ENCODE data around the gene LSS. TPM values are rescaled to one million over a fixed set of nuclear protein-coding genes. Genes with fewer than 3 reads are reported as not detected.

LSS gene
- total RNA-seq (10 to 100 TPM; 60.2 to 85.2 TPM), polyA plus RNA-seq (10 to 100 TPM in 1 of 2 donors, 1 to 10 TPM in 1; 9.3 to 52.0 TPM)
- long read RNA-seq, donor 1, full-length matches to known transcripts, result 10 of 106 reads
- long read RNA-seq, donor 1, partial matches to known transcripts, result 55 of 106 reads
- long read RNA-seq, donor 1, other reads (novel, unspliced or antisense), result 41 of 106 reads
- long read RNA-seq, donor 2, full-length matches to known transcripts, result 16 of 54 reads
- long read RNA-seq, donor 2, partial matches to known transcripts, result 19 of 54 reads
- long read RNA-seq, donor 2, other reads (novel, unspliced or antisense), result 19 of 54 reads

DNA sequence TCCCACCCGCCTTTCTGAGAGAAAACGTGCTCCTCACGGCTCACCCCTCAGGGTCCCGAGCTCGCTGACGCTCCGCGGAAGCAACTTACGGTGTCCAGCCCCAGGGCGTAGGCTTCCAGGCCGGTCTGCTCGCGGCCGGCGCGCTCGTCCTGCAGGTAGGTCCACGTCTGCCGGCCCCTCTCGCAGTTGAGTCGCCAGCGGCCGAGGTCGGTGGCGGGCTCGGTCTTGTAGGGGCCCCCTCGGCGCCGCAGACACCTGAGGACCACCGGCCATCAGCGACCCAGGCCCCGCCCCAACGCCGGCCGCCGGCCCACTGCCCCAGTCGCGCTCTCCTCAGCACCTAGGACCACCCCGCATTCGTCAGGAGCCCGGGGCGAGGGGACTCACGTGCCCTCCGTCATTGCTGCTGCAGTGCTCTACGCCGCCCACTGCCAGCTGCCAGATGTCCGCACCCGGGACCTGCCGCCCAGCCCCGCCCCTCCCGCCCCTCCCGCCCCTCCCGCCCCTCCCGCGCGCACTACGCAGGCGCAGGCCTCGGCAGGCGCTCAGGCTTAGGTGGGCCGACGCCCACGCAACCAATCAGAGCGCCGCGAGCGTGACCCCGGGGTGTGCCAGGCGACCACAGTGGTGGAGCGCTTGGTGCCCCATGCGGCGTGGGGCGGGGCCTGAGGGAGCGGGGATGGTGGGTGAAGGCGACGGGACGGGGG, at the start of gene LSS:
Gene LSS (minus strand): TSS at position 430 of the 707 bp plus-strand sequence. CDS start 29 bp downstream, at position 401.
- WGBS, 2 donors, result 0% methylated on average over 51 to 77 of the region's 77 CpGs
- peak within 1 kb of the TSS; percentile 69 to 95 for H3K4me3 ChIP-seq (ENCODE audit: low read length in 2 of 2)

DNA sequence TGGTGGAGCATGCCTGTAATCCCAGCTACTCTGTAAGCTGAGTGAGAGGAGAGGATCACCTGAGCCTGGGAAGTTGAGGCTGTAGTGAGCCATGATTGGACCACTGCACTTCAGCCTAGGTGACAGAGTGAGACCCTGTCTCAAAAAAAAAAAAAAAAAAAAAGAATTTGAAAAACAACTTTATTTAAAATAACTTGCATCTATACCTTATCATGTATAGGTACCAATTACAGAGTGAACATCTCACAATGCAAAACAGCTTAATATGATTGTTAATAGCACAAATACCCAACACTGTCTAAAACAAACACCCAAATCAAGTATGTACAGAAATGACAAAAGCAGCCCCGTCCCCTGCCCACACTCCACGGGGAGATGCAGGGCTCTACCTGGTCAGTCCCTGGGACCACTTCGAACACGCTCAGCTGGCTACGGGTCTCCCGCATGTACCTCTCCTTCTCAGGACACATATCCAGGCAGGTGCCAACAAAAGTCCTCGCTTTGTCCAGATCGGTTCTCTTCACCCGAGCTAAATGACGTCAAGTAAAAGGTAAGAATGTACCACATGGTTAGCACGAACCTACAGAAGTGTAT, 46.3 kb upstream of the LSS start:
- WGBS, 2 donors, result 90 to 92% methylated on average over 11 of the region's 11 CpGs
- H3K27me3 ChIP-seq (ENCODE audit: control insufficient read depth in 1 of 2, insufficient read depth in 2 of 2, low read length in 1 of 2), result no peaks in the 10 kb centered on the region
- intact Hi-C loops (cut with DNase I), result no loop called here
- H3K27ac ChIP-seq (ENCODE audit: low read depth in 1 of 2, low read length in 2 of 2), result no peak overlapping the region
- H3K9me3 ChIP-seq (ENCODE audit: control insufficient read depth, low read length), result no peaks in the 10 kb centered on the region
- H3K4me3 ChIP-seq (ENCODE audit: low read length in 2 of 2), result no peak overlapping the region
- H3K36me3 ChIP-seq (ENCODE audit: control insufficient read depth in 1 of 2, insufficient read depth in 2 of 2, low read length in 1 of 2), result peaks cover 0 to 26% of the 10 kb centered on the region in 2 donors
- no peak for DNase-seq
- ATAC-seq (ENCODE audit: low FRiP score), result no peak
- no peaks in the 10 kb centered on the region for H3K4me1 ChIP-seq (ENCODE audit: control insufficient read depth in 1 of 2, insufficient read depth in 2 of 2, low read length in 2 of 2)

More for the DNA sequence above, at the start of gene LSS:
- Histone ChIP-seq H3K4me1 (ENCODE audit: control insufficient read depth in 1 of 2, insufficient read depth in 2 of 2, low read length in 2 of 2) (peaks cover 0 to 3% of the 10 kb centered on the region in 2 donors), H3K36me3 (ENCODE audit: control insufficient read depth in 1 of 2, insufficient read depth in 2 of 2, low read length in 1 of 2) (peaks cover 0 to 2% of the 10 kb centered on the region in 2 donors), H3K27ac (ENCODE audit: low read depth in 1 of 2, low read length in 2 of 2) (peak within 1 kb of the TSS; percentile 20 to 76), H3K9me3 (ENCODE audit: control insufficient read depth, low read length) (no peaks in the 10 kb centered on the region), H3K27me3 (ENCODE audit: control insufficient read depth in 1 of 2, insufficient read depth in 2 of 2, low read length in 1 of 2) (no peaks in the 10 kb centered on the region)
- DNase-seq, result peak; percentile 99 to 100
- intact Hi-C loops (cut with DNase I), result loop anchor here in 1 of 2 donors (5.0 kb wide), 3 partner anchors 59 to 256 kb away; partner anchors contain the start of genes C21orf58, MCM3AP, PCNT and YBEY
- peak; percentile 96 for ATAC-seq (ENCODE audit: low FRiP score)

GRCh38 chr21:46273341-46273740, 44.8 kb upstream of the LSS start:
- 95% methylated on average over 14 of the region's 14 CpGs for WGBS, 2 donors
- peaks cover 0 to 26% of the 10 kb centered on the region in 2 donors for H3K36me3 ChIP-seq (ENCODE audit: control insufficient read depth in 1 of 2, insufficient read depth in 2 of 2, low read length in 1 of 2)
- no peaks in the 10 kb centered on the region for H3K9me3 ChIP-seq (ENCODE audit: control insufficient read depth, low read length)
- H3K27ac ChIP-seq (ENCODE audit: low read depth in 1 of 2, low read length in 2 of 2), result no peak overlapping the region
- H3K27me3 ChIP-seq (ENCODE audit: control insufficient read depth in 1 of 2, insufficient read depth in 2 of 2, low read length in 1 of 2), result no peaks in the 10 kb centered on the region
- no peak overlapping the region for H3K4me3 ChIP-seq (ENCODE audit: low read length in 2 of 2)
- no peak for ATAC-seq (ENCODE audit: low FRiP score)
- peak in 1 of 2 donors; percentile 63 for DNase-seq
- intact Hi-C loops (cut with DNase I), result no loop called here
- no peaks in the 10 kb centered on the region for H3K4me1 ChIP-seq (ENCODE audit: control insufficient read depth in 1 of 2, insufficient read depth in 2 of 2, low read length in 2 of 2)

DNA sequence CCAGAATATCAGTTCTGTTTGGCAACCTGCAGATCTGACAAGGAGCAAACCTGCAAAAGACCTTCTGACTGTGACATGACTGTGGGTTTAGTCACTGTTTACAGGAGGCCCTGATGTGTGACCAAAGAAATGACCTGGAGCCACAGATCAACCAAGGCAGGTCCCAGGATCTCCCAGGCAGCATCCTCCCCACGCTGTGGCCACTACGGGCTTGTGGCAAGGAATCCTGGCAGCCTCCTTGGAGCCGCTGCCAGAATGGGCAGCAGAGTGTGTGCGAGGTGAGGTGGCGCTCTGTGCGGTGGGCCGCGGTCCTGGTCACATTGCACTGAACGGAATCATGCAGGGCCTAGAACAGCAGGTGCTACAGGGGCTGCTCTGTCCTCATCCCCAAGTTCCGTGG, 40.9 kb upstream of the LSS start:
- Histone ChIP-seq H3K27me3 (ENCODE audit: control insufficient read depth in 1 of 2, insufficient read depth in 2 of 2, low read length in 1 of 2) (no peaks in the 10 kb centered on the region), H3K4me1 (ENCODE audit: control insufficient read depth in 1 of 2, insufficient read depth in 2 of 2, low read length in 2 of 2) (no peaks in the 10 kb centered on the region), H3K27ac (ENCODE audit: low read depth in 1 of 2, low read length in 2 of 2) (no peak overlapping the region), H3K9me3 (ENCODE audit: control insufficient read depth, low read length) (no peaks in the 10 kb centered on the region), H3K4me3 (ENCODE audit: low read length in 2 of 2) (no peak overlapping the region), H3K36me3 (ENCODE audit: control insufficient read depth in 1 of 2, insufficient read depth in 2 of 2, low read length in 1 of 2) (peaks cover 0 to 19% of the 10 kb centered on the region in 2 donors)
- ATAC-seq (ENCODE audit: low FRiP score), result no peak
- intact Hi-C loops (cut with DNase I), result no loop called here
- DNase-seq, result no peak
- 92 to 93% methylated on average over 10 of the region's 10 CpGs for WGBS, 2 donors

- Histone ChIP-seq H3K27me3 (ENCODE audit: control insufficient read depth in 1 of 2, insufficient read depth in 2 of 2, low read length in 1 of 2) (no peaks in the 10 kb centered on the region), H3K36me3 (ENCODE audit: control insufficient read depth in 1 of 2, insufficient read depth in 2 of 2, low read length in 1 of 2) (peaks cover 0 to 15% of the 10 kb centered on the region in 2 donors), H3K4me1 (ENCODE audit: control insufficient read depth in 1 of 2, insufficient read depth in 2 of 2, low read length in 2 of 2) (no peaks in the 10 kb centered on the region), H3K4me3 (ENCODE audit: low read length in 2 of 2) (no peak overlapping the region), H3K9me3 (ENCODE audit: control insufficient read depth, low read length) (no peaks in the 10 kb centered on the region), H3K27ac (ENCODE audit: low read depth in 1 of 2, low read length in 2 of 2) (no peak overlapping the region)
- no peak for DNase-seq
- 90 to 92% methylated on average over 13 of the region's 13 CpGs for WGBS, 2 donors
- intact Hi-C loops (cut with DNase I), result no loop called here
- ATAC-seq (ENCODE audit: low FRiP score), result no peak
Measured at GRCh38 chr21:46268371-46268770, 39.8 kb upstream of the LSS start.

DNA sequence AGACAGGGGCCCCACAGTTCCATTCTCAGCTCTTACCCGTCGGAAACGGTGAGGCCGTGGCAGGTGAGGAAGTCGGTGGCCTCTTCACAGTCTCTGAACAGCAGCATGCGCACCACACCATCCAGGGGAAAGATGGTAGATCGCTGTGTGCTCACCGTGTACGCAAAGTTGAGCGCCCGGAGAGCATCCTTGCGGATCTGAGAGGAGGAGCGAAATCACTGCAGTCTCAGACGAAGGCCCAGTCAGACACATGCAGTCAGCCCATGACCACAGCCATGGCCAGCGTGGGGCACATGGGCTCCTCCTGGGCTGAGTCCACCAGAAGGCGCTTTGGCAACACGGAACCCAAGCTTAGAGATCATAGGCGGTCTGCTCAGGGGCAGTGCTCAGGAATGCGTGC, 38.4 kb upstream of the LSS start:
- peak in 1 of 2 donors; percentile 66 for DNase-seq
- H3K27ac ChIP-seq (ENCODE audit: low read depth in 1 of 2, low read length in 2 of 2), result no peak overlapping the region
- peaks cover 0 to 8% of the 10 kb centered on the region in 2 donors for H3K36me3 ChIP-seq (ENCODE audit: control insufficient read depth in 1 of 2, insufficient read depth in 2 of 2, low read length in 1 of 2)
- H3K4me1 ChIP-seq (ENCODE audit: control insufficient read depth in 1 of 2, insufficient read depth in 2 of 2, low read length in 2 of 2), result no peaks in the 10 kb centered on the region
- H3K27me3 ChIP-seq (ENCODE audit: control insufficient read depth in 1 of 2, insufficient read depth in 2 of 2, low read length in 1 of 2), result no peaks in the 10 kb centered on the region
- H3K9me3 ChIP-seq (ENCODE audit: control insufficient read depth, low read length), result no peaks in the 10 kb centered on the region
- intact Hi-C loops (cut with DNase I), result no loop called here
- no peak for ATAC-seq (ENCODE audit: low FRiP score)
- WGBS, 2 donors, result 90 to 91% methylated on average over 19 of the region's 19 CpGs
- H3K4me3 ChIP-seq (ENCODE audit: low read length in 2 of 2), result no peak overlapping the region

GRCh38 chr21:46265736-46266525, 37.4 kb upstream of the LSS start:
- H3K36me3 ChIP-seq (ENCODE audit: control insufficient read depth in 1 of 2, insufficient read depth in 2 of 2, low read length in 1 of 2), result peaks cover 0 to 11% of the 10 kb centered on the region in 2 donors
- ATAC-seq (ENCODE audit: low FRiP score), result no peak
- intact Hi-C loops (cut with DNase I), result no loop called here

DNA sequence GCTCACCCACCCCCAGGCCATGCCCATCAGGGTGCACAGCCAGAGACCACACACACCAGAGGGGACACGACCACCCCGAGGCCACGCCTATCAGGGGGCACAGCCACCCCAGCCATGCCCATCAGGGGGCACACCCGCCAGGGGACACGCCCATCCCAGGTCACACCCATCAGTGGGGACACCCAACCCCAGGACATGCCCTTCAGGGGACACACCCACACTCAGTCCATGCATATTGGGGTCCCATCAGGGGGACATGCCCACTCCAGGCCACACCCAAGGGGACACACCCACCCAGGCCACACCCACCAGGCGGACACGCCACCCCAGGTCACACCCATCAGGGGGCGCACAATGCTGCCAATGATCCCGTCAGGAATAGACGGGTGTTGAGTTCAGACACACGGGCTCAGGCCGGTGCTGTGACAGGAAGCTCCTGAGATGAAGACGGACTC, 36.1 kb upstream of the LSS start:
- Histone ChIP-seq H3K4me3 (ENCODE audit: low read length in 2 of 2) (no peak overlapping the region), H3K27ac (ENCODE audit: low read depth in 1 of 2, low read length in 2 of 2) (no peak overlapping the region), H3K9me3 (ENCODE audit: control insufficient read depth, low read length) (no peaks in the 10 kb centered on the region), H3K27me3 (ENCODE audit: control insufficient read depth in 1 of 2, insufficient read depth in 2 of 2, low read length in 1 of 2) (no peaks in the 10 kb centered on the region), H3K4me1 (ENCODE audit: control insufficient read depth in 1 of 2, insufficient read depth in 2 of 2, low read length in 2 of 2) (no peaks in the 10 kb centered on the region), H3K36me3 (ENCODE audit: control insufficient read depth in 1 of 2, insufficient read depth in 2 of 2, low read length in 1 of 2) (peaks cover 0 to 11% of the 10 kb centered on the region in 2 donors)
- intact Hi-C loops (cut with DNase I), result no loop called here
- DNase-seq (peak in 1 of 2 donors; percentile 55), ATAC-seq (ENCODE audit: low FRiP score) (peak; percentile 26)
- WGBS, 2 donors, result 86% methylated on average over 13 of the region's 13 CpGs

More at GRCh38 chr21:46265736-46266525, 37.4 kb upstream of the LSS start:
- Histone ChIP-seq H3K4me1 (ENCODE audit: control insufficient read depth in 1 of 2, insufficient read depth in 2 of 2, low read length in 2 of 2) (no peaks in the 10 kb centered on the region), H3K4me3 (ENCODE audit: low read length in 2 of 2) (no peak overlapping the region), H3K27me3 (ENCODE audit: control insufficient read depth in 1 of 2, insufficient read depth in 2 of 2, low read length in 1 of 2) (no peaks in the 10 kb centered on the region), H3K27ac (ENCODE audit: low read depth in 1 of 2, low read length in 2 of 2) (no peak overlapping the region), H3K9me3 (ENCODE audit: control insufficient read depth, low read length) (no peaks in the 10 kb centered on the region)
- peak in 1 of 2 donors; percentile 56 for DNase-seq
- 84 to 85% methylated on average over 26 of the region's 26 CpGs for WGBS, 2 donors

All from aorta (tissue), 5 donors.